Measurements from ENCODE around the gene FAT2. TPM values are rescaled to one million over a fixed set of nuclear protein-coding genes. Genes with fewer than 3 reads are reported as not detected.

The FAT2 gene
- total and polyA plus RNA-seq, 10 of the 15 experiments (the other 5 are each of a cell fraction or from before 2014, with no cell fraction given) = 0.01 to 0.06 (median 0.03) TPM; not detected in 3

DNA sequence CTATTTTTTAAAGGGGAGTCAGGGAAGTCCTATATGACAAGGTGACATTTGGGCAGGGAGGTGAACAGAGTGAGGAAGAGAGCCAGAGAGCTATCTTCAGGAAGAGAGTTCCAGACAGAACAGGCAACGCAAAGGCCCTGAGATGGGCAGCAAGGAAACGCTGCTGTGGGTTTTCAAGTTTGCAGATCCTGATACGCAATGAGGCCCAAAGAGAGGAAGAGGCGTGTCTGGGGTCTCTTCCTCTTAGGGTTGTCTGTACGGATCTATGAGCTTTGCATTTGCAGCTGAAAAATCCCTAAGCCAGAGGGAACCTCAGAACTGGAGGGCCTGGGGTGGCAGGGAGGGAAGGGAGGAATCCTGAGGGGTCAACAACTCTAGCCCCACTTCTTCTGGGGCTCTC, 13.6 kb downstream of the FAT2 start:
- in situ Hi-C loops (cut with MboI) (no loop called here), intact Hi-C loops (cut with micrococcal nuclease; ENCODE audit: unreplicated experiment) (no loop called here)
- WGBS (ENCODE audit: insufficient coverage, insufficient replicate concordance, low lambda C conversion rate, missing lambda C conversion rate) = 9% methylated on average over 5 of the region's 5 CpGs
- H3K4me2 ChIP-seq (ENCODE audit: control insufficient read depth, insufficient read depth) = no peak overlapping the region
- no peak overlapping the region for H3K9ac ChIP-seq (ENCODE audit: control insufficient read depth, insufficient read depth, low read length)
- H2AFZ ChIP-seq (ENCODE audit: control insufficient read depth, low read depth, low read length) = no peak overlapping the region
- BruUV-seq (replicated peaks) = no TSS peak
- CTCF ChIA-PET = no interaction called here
- no peaks in the 10 kb centered on the region for H4K20me1 ChIP-seq (ENCODE audit: control insufficient read depth, insufficient read depth)
- ATAC-seq (no peak), DNase-seq (ENCODE audit: low read depth, low spot score) (no peak), FAIRE-seq (no peak)
- RAD21 ChIA-PET (ENCODE audit: unreplicated experiment) = no interaction called here
- H3K4me1 ChIP-seq (ENCODE audit: control insufficient read depth, insufficient read depth, low read length) = no peaks in the 10 kb centered on the region
- H3K9me3 ChIP-seq (replicated peaks; ENCODE audit: control insufficient read depth, insufficient read depth, low read length) = no peaks in the 10 kb centered on the region
- POLR2A ChIA-PET = interaction anchor here (0.6 kb wide), 1 partner anchor 19 kb away, joined by 3 read pairs; no protein-coding TSS in a partner anchor
- no peaks in the 10 kb centered on the region for H3K79me2 ChIP-seq (ENCODE audit: control insufficient read depth, insufficient read depth, low read length)
- H3K4me3 ChIP-seq = no peak overlapping the region
- SMC1A ChIA-PET (ENCODE audit: uncharacterized antibody, unreplicated experiment) = no interaction called here
- no peaks in the 10 kb centered on the region for H3K36me3 ChIP-seq (ENCODE audit: control insufficient read depth in 2 of 2, insufficient read depth in 2 of 2, low read length in 1 of 2)
- no peak for TF ChIP-seq POLR2AphosphoS2 (IDR thresholded peaks at IDR 0.05; ENCODE audit: low read depth, low read length)
- TF ChIP-seq TCF3 (IDR thresholded peaks at IDR 0.05; ENCODE audit: borderline replicate concordance, insufficient read depth, low read depth, low read length) = no peak
- no peak for TF ChIP-seq HDAC2 (IDR thresholded peaks at IDR 0.05)
- no peak for TF ChIP-seq BRCA1 (IDR thresholded peaks at IDR 0.05; ENCODE audit: low read depth, low read length)
- TF ChIP-seq, protein P1, sequence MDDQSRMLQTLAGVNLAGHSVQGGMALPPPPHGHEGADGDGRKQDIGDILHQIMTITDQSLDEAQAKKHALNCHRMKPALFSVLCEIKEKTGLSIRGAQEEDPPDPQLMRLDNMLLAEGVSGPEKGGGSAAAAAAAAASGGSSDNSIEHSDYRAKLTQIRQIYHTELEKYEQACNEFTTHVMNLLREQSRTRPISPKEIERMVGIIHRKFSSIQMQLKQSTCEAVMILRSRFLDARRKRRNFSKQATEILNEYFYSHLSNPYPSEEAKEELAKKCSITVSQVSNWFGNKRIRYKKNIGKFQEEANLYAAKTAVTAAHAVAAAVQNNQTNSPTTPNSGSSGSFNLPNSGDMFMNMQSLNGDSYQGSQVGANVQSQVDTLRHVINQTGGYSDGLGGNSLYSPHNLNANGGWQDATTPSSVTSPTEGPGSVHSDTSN (IDR thresholded peaks at IDR 0.05; ENCODE audit: insufficient replicate concordance, low read depth, low read length) = no peak
- no peak for TF ChIP-seq CEBPB (IDR thresholded peaks at IDR 0.05; ENCODE audit: borderline replicate concordance in 1 of 2, low read depth in 2 of 2, low read length in 2 of 2)
- TF ChIP-seq, protein P2, sequence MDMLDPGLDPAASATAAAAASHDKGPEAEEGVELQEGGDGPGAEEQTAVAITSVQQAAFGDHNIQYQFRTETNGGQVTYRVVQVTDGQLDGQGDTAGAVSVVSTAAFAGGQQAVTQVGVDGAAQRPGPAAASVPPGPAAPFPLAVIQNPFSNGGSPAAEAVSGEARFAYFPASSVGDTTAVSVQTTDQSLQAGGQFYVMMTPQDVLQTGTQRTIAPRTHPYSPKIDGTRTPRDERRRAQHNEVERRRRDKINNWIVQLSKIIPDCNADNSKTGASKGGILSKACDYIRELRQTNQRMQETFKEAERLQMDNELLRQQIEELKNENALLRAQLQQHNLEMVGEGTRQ (IDR thresholded peaks at IDR 0.05; ENCODE audit: borderline replicate concordance, low read depth, low read length) = no peak
- TF ChIP-seq GABPA (IDR thresholded peaks at IDR 0.05; ENCODE audit: low read depth) = no peak
- TF ChIP-seq YY1 (IDR thresholded peaks at IDR 0.05; ENCODE audit: low read depth, low read length) = no peak
- no peak for TF ChIP-seq FOXK2 (IDR thresholded peaks at IDR 0.05)
- TF ChIP-seq POLR2A (IDR thresholded peaks at IDR 0.05; ENCODE audit: low read depth, low read length) = no peak
- TF ChIP-seq EGR1 (IDR thresholded peaks at IDR 0.05; ENCODE audit: borderline replicate concordance in 1 of 2, low read depth in 2 of 2, low read length in 2 of 2) = no peak
- no peak for TF ChIP-seq ZBTB4 (CRISPR knock-in tag; IDR thresholded peaks at IDR 0.05)
- TF ChIP-seq RAD51 (IDR thresholded peaks at IDR 0.05) = no peak
- TF ChIP-seq ATF3 (IDR thresholded peaks at IDR 0.05; ENCODE audit: borderline replicate concordance, extremely low read depth, low read depth, low read length) = no peak
- TF ChIP-seq PAX8 (IDR thresholded peaks at IDR 0.05) = no peak
- no peak for TF ChIP-seq MTA2 (IDR thresholded peaks at IDR 0.05; ENCODE audit: low read depth)
- TF ChIP-seq TCF12 (IDR thresholded peaks at IDR 0.05; ENCODE audit: low read depth, low read length) = no peak
- no peak overlapping the region for H3K27ac ChIP-seq (ENCODE audit: control insufficient read depth, insufficient read depth)
- H3K27me3 ChIP-seq (replicated peaks in 1 of 2; ENCODE audit: control insufficient read depth in 2 of 2, insufficient read depth in 2 of 2, low read length in 1 of 2) = peaks cover 2 to 3% of the 10 kb centered on the region in 2 experiments; a peak in 3 of 4 replicates
